Activated CD4-positive, alpha-beta T cell treated with anti-CD3 and anti-CD28 coated beads, Interleukin-2, amount 10 ng/mL, durations not matched to agents 24 days and 14 days (primary cell): ENCODE data around the gene DCN. TPM values are rescaled to one million over a fixed set of nuclear protein-coding genes. Genes with fewer than 3 reads are reported as not detected.
"Not testable (repeated sequence)": the region's sequence is repeated elsewhere in the genome, so short reads cannot be mapped to it uniquely, and the experiment has no call there.

Experiments used
- DNase-seq: peaks from one replicate; pipeline ENCODE4 v3.0.0; 2022
- H3K27ac Mint-ChIP-seq: one replicate; pipeline ENCODE4 v1.8.0; 2022; ENCODE audit warnings: mild to moderate bottlenecking, mixed read lengths
- H3K27me3 Mint-ChIP-seq: one replicate; pipeline ENCODE4 v1.8.0; 2022; ENCODE audit warnings: mixed read lengths
- H3K36me3 Mint-ChIP-seq: one replicate; pipeline ENCODE4 v1.8.0; 2022; ENCODE audit warnings: low read depth, mild to moderate bottlenecking, mixed read lengths
- H3K4me1 Mint-ChIP-seq: one replicate; pipeline ENCODE4 v1.8.0; 2021; ENCODE audit warnings: mixed read lengths
- H3K4me3 Mint-ChIP-seq: one replicate; pipeline ENCODE4 v1.8.0; 2022; ENCODE audit warnings: mild to moderate bottlenecking, moderate library complexity, mixed read lengths
- H3K9me3 Mint-ChIP-seq: one replicate; pipeline ENCODE4 v1.8.0; 2021; ENCODE audit warnings: mixed read lengths
- intact Hi-C: fragments of 100-400 bp; cut with micrococcal nuclease; formaldehyde crosslinking; loops from one replicate; pipeline ENCODE4 v1.15.1; 2023
- total RNA-seq: library from RNA; stranded (reverse); gene quantifications from 2 replicates; pipeline ENCODE4 v1.2.3, GENCODE V29; 2022

Gene DCN
- total RNA-seq = not detected in 2 replicates

GRCh38 chr12:91182636-91183455, at the start of gene DCN:
Gene DCN, minus strand, starts transcription at chr12:91182817. Its CDS starts 4,265 bp downstream, at chr12:91178552.
- intact Hi-C loops = no loop called here
- Mint-ChIP-seq H3K27me3 (no peaks in the 10 kb centered on the region), H3K9me3 (no peaks in the 10 kb centered on the region), H3K4me1 (peaks cover 2% of the 10 kb centered on the region), H3K36me3 (no peaks in the 10 kb centered on the region), H3K4me3 (no peak within 1 kb of the TSS), H3K27ac (no peak within 1 kb of the TSS)
- DNase-seq = no peak

DNA sequence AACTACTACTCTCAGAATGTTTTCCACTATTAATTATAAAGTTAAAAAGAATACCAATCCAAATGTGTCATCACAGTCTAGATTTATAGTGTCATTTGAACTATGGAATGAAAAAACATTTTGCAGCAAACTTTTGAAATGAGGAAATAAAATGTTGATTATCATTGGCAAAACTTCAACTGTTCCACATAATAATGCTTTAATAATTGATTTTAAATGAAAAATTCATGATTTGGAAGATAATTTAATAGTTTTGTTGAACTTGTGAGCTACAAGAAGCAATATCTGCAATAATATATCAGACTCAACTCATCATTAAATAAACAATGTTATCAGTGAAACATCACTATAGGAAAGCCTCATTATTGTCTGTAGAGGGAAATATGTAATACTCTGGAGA, 48.2 kb upstream of the DCN start:
- Mint-ChIP-seq H3K36me3 (no peaks in the 10 kb centered on the region), H3K4me3 (no peak overlapping the region), H3K9me3 (no peaks in the 10 kb centered on the region), H3K27me3 (no peaks in the 10 kb centered on the region), H3K27ac (no peak overlapping the region), H3K4me1 (no peaks in the 10 kb centered on the region)
- DNase-seq = no peak
- intact Hi-C loops = no loop called here

DNA sequence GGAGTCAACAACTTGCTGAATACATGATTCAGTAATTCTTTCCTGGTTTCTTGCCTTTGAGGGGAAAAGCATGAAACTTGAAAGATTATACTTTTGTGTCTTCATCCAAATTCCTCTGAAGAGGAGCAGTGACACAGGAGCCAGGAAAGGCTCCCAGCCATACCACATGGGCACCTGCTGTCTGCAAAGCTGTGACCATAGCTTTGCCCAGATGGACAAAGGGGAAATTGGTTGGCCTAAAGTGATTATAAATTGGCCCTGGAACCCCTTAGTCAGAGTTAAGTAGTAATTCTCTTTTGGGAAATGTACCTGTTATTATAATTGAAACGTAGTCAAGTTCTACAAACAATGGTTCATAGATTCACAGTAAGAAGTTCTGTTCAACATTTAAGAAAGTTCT, 44.3 kb upstream of the DCN start:
- Mint-ChIP-seq H3K4me1 (no peaks in the 10 kb centered on the region), H3K27ac (no peak overlapping the region), H3K27me3 (no peaks in the 10 kb centered on the region), H3K36me3 (no peaks in the 10 kb centered on the region), H3K9me3 (no peaks in the 10 kb centered on the region), H3K4me3 (no peak overlapping the region)
- no peak for DNase-seq
- intact Hi-C loops = no loop called here

DNA sequence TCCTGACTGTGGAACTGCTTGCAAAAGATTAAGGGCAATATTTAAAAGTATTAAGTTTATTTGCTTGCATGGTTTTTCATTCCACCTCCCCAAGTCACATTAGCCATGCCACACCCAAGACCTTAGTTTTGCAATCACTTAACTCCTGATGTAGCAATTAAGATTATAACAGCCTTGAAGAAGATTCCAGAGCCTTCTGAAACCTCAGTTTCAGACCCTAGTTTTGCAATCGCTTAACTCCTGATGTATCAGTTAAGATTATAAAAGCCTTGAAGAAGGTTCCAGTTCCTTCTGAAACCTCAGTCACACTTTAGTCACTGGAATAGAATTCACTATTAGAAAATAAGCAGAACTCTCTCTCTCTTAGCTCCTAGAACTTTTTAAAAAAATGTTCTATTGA, 42.7 kb upstream of the DCN start:
- Mint-ChIP-seq H3K27ac (no peak overlapping the region), H3K4me3 (no peak overlapping the region), H3K36me3 (no peaks in the 10 kb centered on the region), H3K9me3 (no peaks in the 10 kb centered on the region), H3K27me3 (no peaks in the 10 kb centered on the region), H3K4me1 (no peaks in the 10 kb centered on the region)
- DNase-seq = no peak
- intact Hi-C loops = no loop called here

GRCh38 chr12:91224401-91224800, 41.8 kb upstream of the DCN start:
- no peaks in the 10 kb centered on the region for H3K4me1 Mint-ChIP-seq
- H3K4me3 Mint-ChIP-seq = no peak overlapping the region
- H3K9me3 Mint-ChIP-seq = no peaks in the 10 kb centered on the region
- intact Hi-C loops = no loop called here
- H3K36me3 Mint-ChIP-seq = no peaks in the 10 kb centered on the region
- H3K27me3 Mint-ChIP-seq = no peaks in the 10 kb centered on the region
- no peak overlapping the region for H3K27ac Mint-ChIP-seq
- no peak for DNase-seq

- Mint-ChIP-seq H3K36me3 (no peaks in the 10 kb centered on the region), H3K27ac (no peak overlapping the region), H3K27me3 (no peaks in the 10 kb centered on the region), H3K4me3 (no peak overlapping the region), H3K4me1 (no peaks in the 10 kb centered on the region), H3K9me3 (no peaks in the 10 kb centered on the region)
- intact Hi-C loops = no loop called here
- no peak for DNase-seq
These were observed 40.1 kb upstream of the DCN start for GRCh38 chr12:91222746-91223145.

GRCh38 chr12:91219919-91220318, 37.3 kb upstream of the DCN start:
- Mint-ChIP-seq H3K4me1 (no peaks in the 10 kb centered on the region), H3K27ac (no peak overlapping the region), H3K9me3 (no peaks in the 10 kb centered on the region), H3K36me3 (no peaks in the 10 kb centered on the region), H3K27me3 (no peaks in the 10 kb centered on the region), H3K4me3 (no peak overlapping the region)
- no peak for DNase-seq
- intact Hi-C loops = no loop called here

DNA sequence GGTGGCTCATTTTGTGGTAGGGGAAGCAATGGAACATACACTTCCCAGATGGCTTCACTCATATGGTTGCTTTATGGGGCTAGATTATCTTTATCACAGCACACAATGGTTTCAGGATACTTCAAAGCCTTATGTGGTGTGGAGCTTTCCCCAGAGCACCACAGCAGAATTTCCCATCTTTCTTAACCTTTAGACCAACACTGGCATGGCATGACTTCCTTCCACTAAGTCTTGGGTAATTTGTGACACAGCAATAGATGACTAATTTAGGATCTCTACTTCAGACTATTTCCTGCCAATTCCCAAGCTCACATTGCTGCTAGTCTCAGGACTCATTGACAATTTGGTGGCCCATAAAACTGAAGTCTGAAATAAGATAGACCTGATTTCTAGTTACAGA, 36.9 kb upstream of the DCN start:
- no peaks in the 10 kb centered on the region for H3K36me3 Mint-ChIP-seq
- no peaks in the 10 kb centered on the region for H3K9me3 Mint-ChIP-seq
- no peaks in the 10 kb centered on the region for H3K4me1 Mint-ChIP-seq
- H3K27ac Mint-ChIP-seq = no peak overlapping the region
- no peak overlapping the region for H3K4me3 Mint-ChIP-seq
- no peaks in the 10 kb centered on the region for H3K27me3 Mint-ChIP-seq
- no peak for DNase-seq
- intact Hi-C loops = no loop called here

- intact Hi-C loops = no loop called here
- H3K4me1 Mint-ChIP-seq = no peaks in the 10 kb centered on the region
These were observed 34.3 kb upstream of the DCN start for GRCh38 chr12:91216871-91217270.

GRCh38 chr12:91215940-91216454, 33.4 kb upstream of the DCN start:
- Mint-ChIP-seq H3K27me3 (no peaks in the 10 kb centered on the region), H3K4me3 (no peak overlapping the region), H3K9me3 (no peaks in the 10 kb centered on the region), H3K27ac (no peak overlapping the region), H3K36me3 (no peaks in the 10 kb centered on the region), H3K4me1 (no peaks in the 10 kb centered on the region)
- intact Hi-C loops = no loop called here
- no peak for DNase-seq

More at GRCh38 chr12:91216871-91217270, 34.3 kb upstream of the DCN start:
- H3K36me3 Mint-ChIP-seq = no peaks in the 10 kb centered on the region
- no peaks in the 10 kb centered on the region for H3K27me3 Mint-ChIP-seq
- no peak overlapping the region for H3K4me3 Mint-ChIP-seq
- no peak for DNase-seq
- no peak overlapping the region for H3K27ac Mint-ChIP-seq
- H3K9me3 Mint-ChIP-seq = no peaks in the 10 kb centered on the region

DNA sequence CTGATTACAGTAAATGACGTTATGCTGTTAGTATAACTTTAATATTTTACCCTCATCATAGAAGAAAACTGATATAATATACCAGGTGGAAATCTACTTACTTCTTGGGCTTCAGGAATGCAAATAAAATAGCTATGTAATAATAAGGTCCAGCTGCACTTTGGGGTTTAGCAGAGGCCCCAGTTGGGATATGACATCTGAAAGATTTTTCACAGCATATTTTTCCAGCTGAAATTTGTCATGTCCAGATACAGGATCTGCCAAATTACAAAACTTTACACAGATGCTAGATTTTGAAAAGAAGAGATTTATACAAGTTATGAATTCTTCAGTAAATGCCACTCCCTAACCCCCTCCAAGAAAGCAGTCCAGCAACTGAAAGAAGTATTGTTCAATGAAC, 29.2 kb upstream of the DCN start:
- no peak for DNase-seq
- intact Hi-C loops = no loop called here
- Mint-ChIP-seq H3K9me3 (no peaks in the 10 kb centered on the region), H3K4me1 (no peaks in the 10 kb centered on the region), H3K27ac (no peak overlapping the region), H3K27me3 (no peaks in the 10 kb centered on the region), H3K36me3 (no peaks in the 10 kb centered on the region), H3K4me3 (no peak overlapping the region)

DNA sequence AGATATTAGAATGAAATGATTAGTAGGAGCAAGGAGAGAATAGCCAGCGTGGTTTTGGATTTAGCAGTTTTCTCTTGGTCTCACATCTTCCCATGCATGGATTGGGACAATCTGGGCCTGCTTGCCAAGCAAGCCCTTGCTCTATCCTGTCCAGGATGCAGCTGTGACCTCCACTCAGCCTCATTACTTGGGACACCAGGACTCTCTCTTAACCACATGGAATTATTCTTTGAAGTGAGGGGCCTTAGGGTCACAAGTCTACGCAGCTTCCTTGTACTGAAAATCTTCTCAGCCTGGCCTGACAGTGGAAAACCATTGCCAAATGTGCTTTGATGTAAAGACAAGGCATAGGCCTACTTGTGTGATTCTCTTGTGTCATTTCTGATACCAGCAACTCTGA, 28.0 kb upstream of the DCN start:
- intact Hi-C loops = no loop called here
- H3K27me3 Mint-ChIP-seq = no peaks in the 10 kb centered on the region
- H3K4me3 Mint-ChIP-seq = no peak overlapping the region
- no peaks in the 10 kb centered on the region for H3K4me1 Mint-ChIP-seq
- H3K36me3 Mint-ChIP-seq = no peaks in the 10 kb centered on the region
- H3K27ac Mint-ChIP-seq = no peak overlapping the region
- no peaks in the 10 kb centered on the region for H3K9me3 Mint-ChIP-seq
- DNase-seq = no peak

DNA sequence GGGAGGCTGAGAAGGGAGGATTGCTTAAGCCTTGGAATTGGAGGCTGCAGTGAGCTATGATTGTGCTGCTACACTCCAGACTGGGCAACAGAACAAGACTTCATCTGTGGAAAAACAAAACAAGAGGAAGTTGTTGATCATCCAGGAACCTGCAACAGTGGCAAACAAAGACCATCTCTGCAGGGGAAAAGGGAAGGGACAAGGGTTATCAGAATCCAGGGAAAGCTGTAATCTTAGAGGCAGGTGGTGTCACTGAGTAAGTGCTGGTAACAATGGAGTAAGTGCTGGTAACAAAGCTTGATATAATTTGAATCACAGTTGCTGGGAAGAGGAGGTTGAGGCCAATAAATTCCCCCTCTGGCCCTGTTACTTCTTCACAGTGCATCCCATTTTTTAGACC, 27.5 kb upstream of the DCN start:
- no peaks in the 10 kb centered on the region for H3K9me3 Mint-ChIP-seq
- intact Hi-C loops = no loop called here
- H3K36me3 Mint-ChIP-seq = no peaks in the 10 kb centered on the region
- H3K27ac Mint-ChIP-seq = no peak overlapping the region
- no peak for DNase-seq
- H3K4me3 Mint-ChIP-seq = no peak overlapping the region
- H3K27me3 Mint-ChIP-seq = no peaks in the 10 kb centered on the region
- H3K4me1 Mint-ChIP-seq = no peaks in the 10 kb centered on the region

- H3K4me1 Mint-ChIP-seq, H3K36me3 Mint-ChIP-seq, DNase-seq, H3K27me3 Mint-ChIP-seq, intact Hi-C loops, H3K9me3 Mint-ChIP-seq, H3K4me3 Mint-ChIP-seq, H3K27ac Mint-ChIP-seq: not testable (repeated sequence)
These were observed 24.7 kb upstream of the DCN start for GRCh38 chr12:91207301-91207700.

GRCh38 chr12:91205811-91206210, 23.2 kb upstream of the DCN start:
- Mint-ChIP-seq H3K4me3 (no peak overlapping the region), H3K9me3 (no peaks in the 10 kb centered on the region), H3K36me3 (no peaks in the 10 kb centered on the region), H3K27ac (no peak overlapping the region), H3K4me1 (no peaks in the 10 kb centered on the region), H3K27me3 (no peaks in the 10 kb centered on the region)
- no peak for DNase-seq
- intact Hi-C loops = no loop called here
